Fibroblast of villous mesenchyme (primary cell): ENCODE results near the gene AUP1. TPM values are rescaled to one million over a fixed set of nuclear protein-coding genes. Genes with fewer than 3 reads are reported as not detected.
"Not testable (repeated sequence)": the region's sequence is repeated elsewhere in the genome, so short reads cannot be mapped to it uniquely, and the experiment has no call there.

Experiments
- DNase-seq: peaks from one replicate; pipeline ENCODE4 v3.0.0-alpha.2; 2010; ENCODE audit warnings: low read depth
- H3K4me3 ChIP-seq: 2 replicates; pipeline ENCODE4 v1.5.1; 2011; ENCODE audit warnings: low read depth, mild to moderate bottlenecking, low read length
- total RNA-seq: library from RNA; depleted of rRNA; stranded (reverse); fragments of >200 nt; gene quantifications from 2 replicates; pipeline ENCODE4 v1.2.3, GENCODE V29; 2012
- TF ChIP-seq, protein P1 (sequence below): IDR thresholded peaks from 2 replicates; pipeline ENCODE4 v1.5.1; 2012; ENCODE audit warnings: low read depth, mild to moderate bottlenecking, low read length; ENCODE audit not compliant: insufficient read depth

AUP1 gene
- total RNA-seq, 1 donor: 68.2 TPM

DNA sequence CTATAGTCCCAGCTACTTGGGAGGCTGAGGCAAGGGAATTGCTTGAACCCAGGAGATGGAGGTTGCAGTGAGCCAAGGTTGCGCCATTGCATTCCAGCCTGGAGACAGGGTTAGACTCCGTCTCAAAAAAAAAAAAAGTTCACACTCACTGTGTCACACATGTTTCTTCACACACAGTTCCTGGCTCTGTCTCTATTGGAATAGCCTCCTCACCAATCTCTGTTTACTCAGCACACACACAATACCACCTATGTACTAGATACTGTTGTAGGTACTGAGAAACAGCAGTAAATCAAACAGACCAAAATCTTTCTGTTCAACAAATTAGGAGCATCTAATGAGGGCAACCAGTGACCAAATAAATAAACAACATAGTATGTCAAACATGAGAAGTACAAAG lies 43.4 kb downstream of the AUP1 start:
- H3K4me3 ChIP-seq: no peak overlapping the region
- TF ChIP-seq, protein P1, sequence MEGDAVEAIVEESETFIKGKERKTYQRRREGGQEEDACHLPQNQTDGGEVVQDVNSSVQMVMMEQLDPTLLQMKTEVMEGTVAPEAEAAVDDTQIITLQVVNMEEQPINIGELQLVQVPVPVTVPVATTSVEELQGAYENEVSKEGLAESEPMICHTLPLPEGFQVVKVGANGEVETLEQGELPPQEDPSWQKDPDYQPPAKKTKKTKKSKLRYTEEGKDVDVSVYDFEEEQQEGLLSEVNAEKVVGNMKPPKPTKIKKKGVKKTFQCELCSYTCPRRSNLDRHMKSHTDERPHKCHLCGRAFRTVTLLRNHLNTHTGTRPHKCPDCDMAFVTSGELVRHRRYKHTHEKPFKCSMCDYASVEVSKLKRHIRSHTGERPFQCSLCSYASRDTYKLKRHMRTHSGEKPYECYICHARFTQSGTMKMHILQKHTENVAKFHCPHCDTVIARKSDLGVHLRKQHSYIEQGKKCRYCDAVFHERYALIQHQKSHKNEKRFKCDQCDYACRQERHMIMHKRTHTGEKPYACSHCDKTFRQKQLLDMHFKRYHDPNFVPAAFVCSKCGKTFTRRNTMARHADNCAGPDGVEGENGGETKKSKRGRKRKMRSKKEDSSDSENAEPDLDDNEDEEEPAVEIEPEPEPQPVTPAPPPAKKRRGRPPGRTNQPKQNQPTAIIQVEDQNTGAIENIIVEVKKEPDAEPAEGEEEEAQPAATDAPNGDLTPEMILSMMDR: no peak
- DNase-seq: no peak

DNA sequence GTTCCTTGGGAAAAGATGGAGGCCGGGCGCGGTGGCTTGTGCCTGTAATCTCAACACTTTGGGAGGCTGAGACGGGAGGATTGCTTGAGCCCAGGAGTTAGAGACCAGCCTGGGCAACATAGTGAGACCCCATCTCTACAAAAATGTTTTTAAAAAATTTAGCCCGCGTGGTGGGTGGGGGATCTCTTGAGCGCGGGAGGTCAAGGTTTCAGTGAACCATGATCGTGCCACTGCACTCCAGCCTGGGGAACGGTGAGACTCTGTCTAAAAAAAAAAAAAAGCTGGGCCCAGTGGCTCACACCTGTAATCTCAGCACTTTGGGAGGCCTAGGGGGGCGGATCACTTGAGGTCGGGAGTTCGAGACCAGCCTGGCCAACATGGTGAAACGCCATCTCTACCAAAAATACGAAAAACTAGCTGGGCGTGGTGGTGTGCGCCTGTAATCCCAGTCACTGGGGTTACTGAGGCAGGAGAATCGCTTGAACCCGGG lies 45.8 kb downstream of the AUP1 start:
- DNase-seq: not testable (repeated sequence)

DNA sequence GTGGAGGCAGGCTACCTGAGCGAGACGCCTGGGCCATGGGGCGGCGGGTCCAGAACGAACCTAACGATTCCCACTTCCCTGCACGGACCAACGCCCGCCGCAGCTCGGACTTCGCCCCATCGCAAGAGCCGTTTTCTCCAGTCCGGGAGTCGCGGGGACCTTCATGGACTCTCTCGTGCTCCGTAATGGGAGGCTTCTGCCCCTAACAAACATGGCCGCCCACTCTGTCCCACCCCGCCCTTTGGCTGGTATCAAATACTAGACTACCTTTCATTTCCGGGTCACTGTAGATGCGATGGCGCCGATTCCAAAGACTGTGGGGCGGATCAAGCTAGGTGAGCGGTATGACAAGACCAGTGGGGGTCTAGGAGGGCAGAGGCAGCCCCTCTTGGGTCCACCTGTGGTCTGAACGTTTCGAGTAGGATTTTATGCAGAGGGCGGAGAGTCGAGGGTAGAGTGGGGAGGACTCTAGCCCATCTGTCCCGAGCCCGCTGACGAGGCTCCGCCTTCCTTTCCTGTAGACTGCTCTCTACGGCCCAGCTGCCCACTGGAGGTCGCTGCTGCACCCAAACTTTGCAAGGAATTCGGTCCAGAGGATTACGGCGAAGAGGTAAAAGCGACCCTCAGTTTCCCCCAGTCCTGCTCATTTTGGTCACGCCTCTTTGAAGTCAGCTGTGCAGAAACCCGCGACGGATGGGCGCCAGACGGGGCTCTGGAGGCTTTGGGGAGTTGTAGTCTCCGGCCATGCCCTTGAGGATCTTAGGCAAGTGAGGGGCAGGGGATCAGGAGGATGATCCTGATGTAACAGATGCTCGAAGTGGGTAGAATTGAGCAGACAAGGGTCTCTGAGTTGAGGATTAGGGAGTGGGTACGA lies 46.5 kb downstream of the AUP1 start, which contains the start of the genes CCDC142 and TTC31:
Gene CCDC142 (minus strand): TSS at position 198 of the 874 bp plus-strand sequence. CDS start 161 bp downstream, at position 37.
Gene TTC31 (plus strand): TSS at position 281 of the 874 bp plus-strand sequence. CDS start 15 bp downstream, at position 296.
- H3K4me3 ChIP-seq: peak within 1 kb of the TSS; percentile 99
- TF ChIP-seq, protein P1: peak; percentile 92
- DNase-seq: peak; percentile 96

More for the DNA sequence above, 45.8 kb downstream of the AUP1 start:
- H3K4me3 ChIP-seq: peak overlapping the region; percentile 99

DNA sequence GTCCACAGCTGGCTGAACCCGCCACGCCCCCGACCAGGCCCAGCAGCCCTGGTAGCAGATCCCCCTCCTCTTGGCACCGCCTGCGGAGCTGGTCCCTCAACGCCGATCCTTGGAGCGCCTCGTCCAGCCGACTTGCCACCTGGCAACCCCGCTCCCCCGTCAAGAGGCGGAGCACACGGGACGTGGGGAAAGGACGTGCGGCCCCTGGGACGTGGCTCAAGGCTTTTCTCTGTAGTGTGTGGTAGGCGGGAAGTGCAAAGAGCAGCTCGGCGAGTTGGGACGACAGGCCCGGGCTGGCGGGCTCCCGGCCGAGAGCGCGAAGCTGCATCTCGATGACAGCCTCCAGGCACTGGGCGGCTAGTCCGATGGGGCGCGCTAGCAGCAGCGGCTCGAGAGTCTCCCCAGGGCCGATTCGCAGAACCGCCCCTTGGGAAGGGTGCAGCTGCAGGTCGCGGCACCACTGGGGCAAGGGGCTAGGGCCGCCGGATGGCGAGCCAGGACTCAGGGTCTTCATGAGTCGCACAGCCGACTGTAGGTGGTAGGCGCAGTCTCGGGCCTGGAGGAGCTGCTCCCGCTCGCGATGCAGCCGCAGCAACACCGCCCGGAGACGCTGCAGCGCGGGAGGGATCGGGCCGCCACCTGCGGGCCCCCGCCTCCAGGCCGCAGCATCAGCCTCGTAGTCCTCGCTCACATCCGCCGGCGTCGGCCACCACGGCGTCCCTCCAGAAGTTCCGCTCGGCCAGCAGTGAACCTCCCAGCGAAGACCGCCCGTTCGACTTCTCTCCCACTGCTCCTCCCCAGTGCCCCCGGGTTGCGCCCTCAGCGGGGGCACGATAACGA lies 47.3 kb downstream of the AUP1 start:
- TF ChIP-seq, protein P1: no peak
- peak; percentile 33 for DNase-seq

DNA sequence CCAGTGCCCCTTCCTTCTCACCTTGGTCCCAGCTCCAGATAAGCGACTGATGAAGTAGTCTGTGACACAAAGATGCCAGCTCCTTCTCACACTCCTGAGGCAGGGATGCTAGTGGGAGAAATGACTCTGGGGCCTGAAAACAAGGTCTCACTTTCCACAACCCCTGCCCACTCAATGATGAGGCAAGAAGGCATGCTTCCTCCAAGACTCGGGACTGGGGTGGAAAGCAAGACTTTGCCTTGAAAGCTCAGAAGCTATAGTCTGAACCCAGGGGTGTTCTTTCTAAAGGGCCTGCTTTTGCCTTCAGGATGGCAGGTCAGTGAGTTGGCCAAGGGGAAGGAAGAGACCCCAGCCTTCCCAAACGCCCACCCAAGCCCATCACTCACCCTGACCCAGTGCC lies 48.1 kb downstream of the AUP1 start:
- no peak for DNase-seq
- TF ChIP-seq, protein P1: no peak
- peak overlapping the region; percentile 99 for H3K4me3 ChIP-seq

More for the DNA sequence above, 47.3 kb downstream of the AUP1 start:
- peak overlapping the region; percentile 99 for H3K4me3 ChIP-seq

Other genes with a start within 250 kb of the AUP1 start
- gene SLC4A5, start 186.3 kb downstream of the AUP1 start, total RNA-seq: under 0.01 and 0.32 TPM in 2 replicates
- 136 and 153 TPM in 2 replicates for gene DCTN1, start 149.4 kb downstream of the AUP1 start, total RNA-seq
- gene C2orf81, start 108.1 kb downstream of the AUP1 start, total RNA-seq: 0.86 and 1.3 TPM in 2 replicates
- 28.9 and 43.8 TPM in 2 replicates for gene WDR54, start 108.0 kb downstream of the AUP1 start, total RNA-seq
- 17.4 and 18.1 TPM in 2 replicates for gene RTKN, start 87.8 kb downstream of the AUP1 start, total RNA-seq
- 10.0 and 11.7 TPM in 2 replicates for gene INO80B, start 74.6 kb downstream of the AUP1 start, total RNA-seq
- 45.4 and 50.5 TPM in 2 replicates for gene WBP1, start 71.3 kb downstream of the AUP1 start, total RNA-seq
- gene MOGS, start 64.3 kb downstream of the AUP1 start, total RNA-seq: 52.2 and 62.2 TPM in 2 replicates
- 21.2 and 23.5 TPM in 2 replicates for gene MRPL53, start 57.0 kb downstream of the AUP1 start, total RNA-seq
- gene CCDC142, start 46.7 kb downstream of the AUP1 start, total RNA-seq: 27.2 and 29.6 TPM in 2 replicates
- 8.6 and 14.8 TPM in 2 replicates for gene TTC31, start 46.6 kb downstream of the AUP1 start, total RNA-seq
- gene LBX2, start 30.1 kb downstream of the AUP1 start, total RNA-seq: 1.3 and 2.9 TPM in 2 replicates
- 21.6 and 23.7 TPM in 2 replicates for gene PCGF1, start 22.0 kb downstream of the AUP1 start, total RNA-seq
- gene TLX2, start 15.3 kb downstream of the AUP1 start, total RNA-seq: not detected in 2 replicates
- gene DQX1, start 3.5 kb downstream of the AUP1 start, total RNA-seq: not detected in 2 replicates
- 36.7 and 40.2 TPM in 2 replicates for gene HTRA2, start 227 bp upstream of the AUP1 start, total RNA-seq
- gene LOXL3, start 24.2 kb upstream of the AUP1 start, total RNA-seq: 9.9 and 10.6 TPM in 2 replicates
- 9.9 and 20.0 TPM in 2 replicates for gene DOK1, start 25.0 kb upstream of the AUP1 start, total RNA-seq
- not detected in 2 replicates for gene M1AP, start 118.6 kb upstream of the AUP1 start, total RNA-seq
- gene SEMA4F, start 124.5 kb upstream of the AUP1 start, total RNA-seq: 5.6 and 7.7 TPM in 2 replicates